ENCODE results near the gene RXFP4.
"Not testable (repeated sequence)": the region's sequence is repeated elsewhere in the genome, so short reads cannot be mapped to it uniquely, and the experiment has no call there.

GRCh38 chr1:155895617-155896016 is 45.8 kb upstream of the RXFP4 start:
- TF ChIP-seq, protein P1, sequence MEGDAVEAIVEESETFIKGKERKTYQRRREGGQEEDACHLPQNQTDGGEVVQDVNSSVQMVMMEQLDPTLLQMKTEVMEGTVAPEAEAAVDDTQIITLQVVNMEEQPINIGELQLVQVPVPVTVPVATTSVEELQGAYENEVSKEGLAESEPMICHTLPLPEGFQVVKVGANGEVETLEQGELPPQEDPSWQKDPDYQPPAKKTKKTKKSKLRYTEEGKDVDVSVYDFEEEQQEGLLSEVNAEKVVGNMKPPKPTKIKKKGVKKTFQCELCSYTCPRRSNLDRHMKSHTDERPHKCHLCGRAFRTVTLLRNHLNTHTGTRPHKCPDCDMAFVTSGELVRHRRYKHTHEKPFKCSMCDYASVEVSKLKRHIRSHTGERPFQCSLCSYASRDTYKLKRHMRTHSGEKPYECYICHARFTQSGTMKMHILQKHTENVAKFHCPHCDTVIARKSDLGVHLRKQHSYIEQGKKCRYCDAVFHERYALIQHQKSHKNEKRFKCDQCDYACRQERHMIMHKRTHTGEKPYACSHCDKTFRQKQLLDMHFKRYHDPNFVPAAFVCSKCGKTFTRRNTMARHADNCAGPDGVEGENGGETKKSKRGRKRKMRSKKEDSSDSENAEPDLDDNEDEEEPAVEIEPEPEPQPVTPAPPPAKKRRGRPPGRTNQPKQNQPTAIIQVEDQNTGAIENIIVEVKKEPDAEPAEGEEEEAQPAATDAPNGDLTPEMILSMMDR (conservative IDR thresholded peaks at IDR 0.05; ENCODE audit: low read depth, low read length): not testable (repeated sequence)
- not testable (repeated sequence) for TF ChIP-seq EZH2 (IDR thresholded peaks at IDR 0.05; ENCODE audit: low read length, unreplicated experiment); EZH2phosphoT487 (IDR thresholded peaks at IDR 0.05; ENCODE audit: borderline replicate concordance, low read length)

Measured in PC-3 (cell line).